PC-9 (cell line): ENCODE results near the gene KIAA0232. TPM values are rescaled to one million over a fixed set of nuclear protein-coding genes. Genes with fewer than 3 reads are reported as not detected.

Source experiments
- BruUV-seq: library from RNA; stranded (reverse); fragments of 400-500 nt; replicated peaks from 2 replicates; lab custom pipeline; 2021; lab: Mats Ljungman, UMichigan
- CTCF ChIA-PET: fragments of 300-600 bp; sonication (Branson Sonifier 250); formaldehyde crosslinking; loops from one replicate; lab custom pipeline; 2022; ENCODE audit warnings: antibody characterized with exemption; lab: Charles Lee
- POLR2A ChIA-PET: fragments of 300-600 bp; sonication (Branson Sonifier 250); formaldehyde crosslinking; loops from one replicate; lab custom pipeline; 2022; ENCODE audit warnings: antibody characterized with exemption; ENCODE audit not compliant: unreplicated experiment; lab: Charles Lee
- DNase-seq, 2 experiments: peaks; one replicate each; pipeline versions ENCODE4 v3.0.0 to v3.0.0-alpha.2; 2015 to 2022; ENCODE audit warnings: mixed read lengths in 1 of 2
- H2AFZ ChIP-seq: fragments of 200-600 bp; sonication (generic); 2 replicates; pipeline ENCODE4 v1.8.1; 2017; ENCODE audit warnings: antibody characterized with exemption
- H3F3A ChIP-seq: fragments of 200-600 bp; sonication (generic); 2 replicates; pipeline ENCODE4 v1.8.1; 2017; ENCODE audit warnings: antibody characterized with exemption, mild to moderate bottlenecking, low read depth; ENCODE audit not compliant: insufficient read depth
- H3K27ac ChIP-seq: fragments of 200-600 bp; sonication (generic); 2 replicates; pipeline ENCODE4 v1.6.1; 2016; ENCODE audit warnings: mixed run types
- H3K27me3 ChIP-seq: fragments of 200-600 bp; sonication (generic); 2 replicates; pipeline ENCODE4 v1.6.1; 2016; ENCODE audit warnings: low read depth, mixed run types; ENCODE audit not compliant: insufficient read depth
- H3K36me3 ChIP-seq: fragments of 200-600 bp; sonication (generic); 2 replicates; pipeline ENCODE4 v1.6.1; 2016; ENCODE audit warnings: low read depth, mixed run types
- H3K4me1 ChIP-seq: fragments of 200-600 bp; sonication (generic); replicated peaks from 2 replicates; pipeline ENCODE4 v1.6.1; 2016; ENCODE audit warnings: mixed run types; ENCODE audit not compliant: insufficient read depth
- H3K4me2 ChIP-seq: fragments of 200-600 bp; sonication (generic); 2 replicates; pipeline ENCODE4 v1.6.1; 2017; ENCODE audit warnings: mixed run types
- H3K4me3 ChIP-seq: fragments of 200-600 bp; sonication (generic); 2 replicates; pipeline ENCODE4 v1.6.1; 2016; ENCODE audit warnings: mixed run types
- H3K79me2 ChIP-seq: fragments of 200-600 bp; sonication (generic); 2 replicates; pipeline ENCODE4 v1.6.1; 2017; ENCODE audit warnings: low read depth, mixed run types
- H3K9me2 ChIP-seq: fragments of 200-600 bp; sonication (generic); 2 replicates; pipeline ENCODE4 v1.8.1; 2017; ENCODE audit warnings: mild to moderate bottlenecking; ENCODE audit not compliant: insufficient read depth
- H3K9me3 ChIP-seq: fragments of 200-600 bp; sonication (generic); 2 replicates; pipeline ENCODE4 v1.8.1; 2016; ENCODE audit warnings: low read depth; ENCODE audit not compliant: insufficient read depth
- H4K20me1 ChIP-seq: fragments of 200-600 bp; sonication (generic); 2 replicates; pipeline ENCODE4 v1.8.1; 2017; ENCODE audit not compliant: insufficient read depth
- CTCF ChIP-seq: fragments of 200-600 bp; sonication (generic); conservative IDR thresholded peaks from 2 replicates; pipeline ENCODE4 v1.6.1; 2017; ENCODE audit warnings: mixed run types, antibody characterized with exemption, mild to moderate bottlenecking, moderate library complexity
- EZH2 ChIP-seq: fragments of 200-600 bp; sonication (generic); IDR thresholded peaks from 2 replicates; pipeline ENCODE4 v1.8.0; 2017; ENCODE audit warnings: antibody characterized with exemption, low read depth
- intact Hi-C: fragments of 100-400 bp; cut with micrococcal nuclease; formaldehyde crosslinking; loops from one replicate; pipeline ENCODE4 v1.10.0; 2022; ENCODE audit not compliant: unreplicated experiment
- total RNA-seq: library from RNA; stranded (reverse); gene quantifications from 2 replicates; pipeline ENCODE4 v1.2.3, GENCODE V29; 2021

Gene KIAA0232
- total RNA-seq, 1 experiment from 2014 or later, result 24.7 TPM

GRCh38 chr4:6873792-6874461 is 91.4 kb downstream of the KIAA0232 start:
- POLR2A ChIA-PET, result interaction anchor here (0.5 to 0.6 kb wide), 2 partner anchors 169 to 210 kb away, joined by 3 to 23 read pairs; partner anchors contain the start of gene TADA2B
- Histone ChIP-seq H3K4me3 (no peak overlapping the region), H3K4me1 (no peaks in the 10 kb centered on the region), H3K79me2 (no peaks in the 10 kb centered on the region), H2AFZ (no peak overlapping the region), H3K9me2 (no peaks in the 10 kb centered on the region), H3K9me3 (no peaks in the 10 kb centered on the region), H3K27ac (no peak overlapping the region), H3K36me3 (peaks cover 6% of the 10 kb centered on the region; the same call in 1 of the 2 replicates), H3K27me3 (no peaks in the 10 kb centered on the region), H3F3A (no peaks in the 10 kb centered on the region; the same call in 1 of the 2 replicates), H3K4me2 (no peak overlapping the region), H4K20me1 (peaks cover 5% of the 10 kb centered on the region; the same call in 1 of the 2 replicates)
- CTCF ChIA-PET, result interaction anchor here (0.5 to 2.1 kb wide), 6 partner anchors 14 to 199 kb away, joined by 3 to 10 read pairs (median 3); no protein-coding TSS in a partner anchor
- TF ChIP-seq EZH2 (no peak), CTCF (peak; percentile 79)
- peak in 1 of 2 experiments; percentile 58 for DNase-seq
- intact Hi-C loops, result loop anchor here (1.0 to 10.0 kb wide), 3 partner anchors 92 to 319 kb away; partner anchors contain the start of gene KIAA0232
- BruUV-seq, result no TSS peak

DNA sequence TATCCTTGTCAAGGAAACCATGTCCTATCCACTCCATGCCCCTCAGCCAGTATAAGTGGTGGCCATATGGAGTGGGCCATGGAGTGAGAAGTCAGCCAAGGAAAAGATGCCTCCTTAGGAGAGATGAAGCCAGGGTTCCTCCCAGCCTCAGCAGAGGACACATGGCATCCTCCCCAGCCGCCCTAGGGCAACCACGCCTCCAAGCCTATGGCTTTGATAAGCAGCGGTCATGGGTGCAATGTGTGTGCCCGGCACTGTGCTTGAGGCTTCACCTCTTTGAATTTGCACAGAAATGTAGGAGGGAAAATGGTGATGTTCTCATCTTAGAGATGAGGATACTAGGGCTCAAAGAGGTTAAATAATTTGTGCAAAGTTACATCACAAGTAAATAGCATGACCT is 92.5 kb downstream of the KIAA0232 start:
- H2AFZ ChIP-seq, result no peak overlapping the region
- no peak for TF ChIP-seq EZH2
- TF ChIP-seq CTCF, result no peak
- no peak overlapping the region for H3K27ac ChIP-seq
- intact Hi-C loops, result loop anchor here (5.0 to 10.0 kb wide), 2 partner anchors 93 to 320 kb away; partner anchors contain the start of gene KIAA0232
- BruUV-seq, result no TSS peak
- H3K4me2 ChIP-seq, result no peak overlapping the region
- no peaks in the 10 kb centered on the region for H3K4me1 ChIP-seq
- ChIA-PET POLR2A (no interaction called here), CTCF (no interaction called here)
- no peak for DNase-seq
- H3K9me2 ChIP-seq, result no peaks in the 10 kb centered on the region
- no peak overlapping the region for H3K4me3 ChIP-seq
- no peaks in the 10 kb centered on the region for H3K9me3 ChIP-seq
- H3K79me2 ChIP-seq, result no peaks in the 10 kb centered on the region
- H3K36me3 ChIP-seq, result 0 out of 2 replicates have a peak, but pooled peaks cover 6% of the 10 kb centered on the region
- no peaks in the 10 kb centered on the region; the same call in 1 of the 2 replicates for H3F3A ChIP-seq
- H3K27me3 ChIP-seq, result no peaks in the 10 kb centered on the region
- peaks cover 5% of the 10 kb centered on the region; the same call in 1 of the 2 replicates for H4K20me1 ChIP-seq

DNA sequence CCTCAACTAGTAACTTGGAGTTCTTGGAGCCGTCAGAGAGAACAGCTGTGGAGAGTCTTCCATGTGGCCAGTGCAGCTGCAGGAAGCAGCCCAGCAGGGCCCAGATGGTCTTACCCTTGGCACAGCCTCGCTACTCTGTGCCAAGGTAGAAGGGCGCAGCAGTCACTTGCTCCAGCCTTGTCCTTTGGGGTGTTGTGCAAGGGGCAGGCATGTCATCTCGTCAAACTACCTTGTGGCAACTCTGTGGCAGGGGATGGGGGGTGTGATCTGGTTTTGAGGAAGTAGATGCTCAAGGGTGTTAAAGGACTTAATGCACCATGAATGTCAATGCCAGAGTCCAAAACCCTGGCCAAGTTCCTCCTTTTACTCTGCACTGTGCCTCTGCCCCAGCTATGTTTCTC is 92.9 kb downstream of the KIAA0232 start:
- no peaks in the 10 kb centered on the region for H3K9me2 ChIP-seq
- TF ChIP-seq EZH2, result no peak
- no peak for TF ChIP-seq CTCF
- H3K4me2 ChIP-seq, result no peak overlapping the region
- no peaks in the 10 kb centered on the region for H3K79me2 ChIP-seq
- ChIA-PET CTCF (no interaction called here), POLR2A (no interaction called here)
- DNase-seq, result peak in 1 of 2 experiments; percentile 47
- no peaks in the 10 kb centered on the region for H3K4me1 ChIP-seq
- H3K27me3 ChIP-seq, result no peaks in the 10 kb centered on the region
- H3K27ac ChIP-seq, result no peak overlapping the region
- intact Hi-C loops, result loop anchor here (10.0 kb wide), 1 partner anchor 321 kb away; no protein-coding TSS in a partner anchor
- 0 out of 2 replicates have a peak, but pooled peaks cover 6% of the 10 kb centered on the region for H3K36me3 ChIP-seq
- H2AFZ ChIP-seq, result no peak overlapping the region
- BruUV-seq, result no TSS peak
- no peaks in the 10 kb centered on the region; the same call in 1 of the 2 replicates for H3F3A ChIP-seq
- H4K20me1 ChIP-seq, result peaks cover 5% of the 10 kb centered on the region; the same call in 1 of the 2 replicates
- no peaks in the 10 kb centered on the region for H3K9me3 ChIP-seq
- H3K4me3 ChIP-seq, result no peak overlapping the region
